Activated T-cell treated with anti-CD3 and anti-CD28 coated beads, Interleukin-2, amount 50 U/mL, for 1 hour (primary cell): Measurements from ENCODE around the gene NXNL1.
A peak's percentile ranks its signal among the peaks of the same experiment; 100 is the strongest.
"Not testable (repeated sequence)": the region's sequence is repeated elsewhere in the genome, so short reads cannot be mapped to it uniquely, and the experiment has no call there.

Source experiments
- DNase-seq: peaks from one replicate; pipeline ENCODE4 v3.0.0-alpha.2; 2020

The NXNL1 gene, protein sequence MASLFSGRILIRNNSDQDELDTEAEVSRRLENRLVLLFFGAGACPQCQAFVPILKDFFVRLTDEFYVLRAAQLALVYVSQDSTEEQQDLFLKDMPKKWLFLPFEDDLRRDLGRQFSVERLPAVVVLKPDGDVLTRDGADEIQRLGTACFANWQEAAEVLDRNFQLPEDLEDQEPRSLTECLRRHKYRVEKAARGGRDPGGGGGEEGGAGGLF

DNA sequence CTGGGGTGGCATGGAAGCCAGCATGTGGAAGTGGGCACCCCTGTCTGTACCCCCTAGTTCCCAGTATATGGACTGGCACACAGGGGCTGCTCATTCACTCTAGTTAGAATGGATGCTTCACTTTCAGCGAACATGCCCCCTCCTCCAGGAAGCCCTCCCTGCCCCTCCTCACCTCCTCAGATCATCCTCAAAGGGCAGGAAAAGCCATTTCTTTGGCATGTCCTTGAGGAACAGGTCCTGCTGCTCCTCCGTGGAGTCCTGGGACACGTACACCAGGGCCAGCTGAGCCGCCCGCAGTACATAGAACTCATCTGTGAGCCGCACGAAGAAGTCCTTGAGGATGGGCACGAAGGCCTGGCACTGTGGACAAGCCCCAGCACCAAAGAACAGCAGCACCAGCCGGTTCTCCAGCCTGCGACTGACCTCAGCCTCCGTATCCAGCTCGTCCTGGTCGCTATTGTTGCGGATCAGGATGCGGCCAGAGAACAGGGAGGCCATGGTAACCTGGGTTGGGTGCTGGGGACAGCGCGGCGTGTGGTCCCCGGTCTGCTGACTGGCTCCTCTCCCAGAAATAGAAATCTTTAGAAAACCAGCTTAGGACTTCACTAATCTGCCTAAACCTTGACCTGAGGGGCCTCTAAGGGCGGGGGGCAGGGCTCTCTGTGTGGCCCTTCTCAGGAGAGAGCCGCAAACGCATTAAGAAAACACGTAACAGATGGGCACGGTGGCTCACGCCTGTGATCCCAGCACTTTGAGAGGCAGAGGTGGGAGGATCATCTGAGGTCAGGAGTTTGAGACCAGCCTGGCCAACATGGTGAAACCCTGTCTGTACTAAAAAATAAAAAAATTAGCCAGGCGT is at the start of gene NXNL1:
TSS of gene NXNL1 (minus strand) at position 555 of the 859 bp plus-strand sequence. CDS start at position 498, 57 bp downstream.
- DNase-seq = no peak

GRCh38 chr19:17508558-17508933 is 47.8 kb upstream of the NXNL1 start:
- DNase-seq = not testable (repeated sequence)

- DNase-seq = no peak
Measured at GRCh38 chr19:17506745-17507144, 46.0 kb upstream of the NXNL1 start.

DNA sequence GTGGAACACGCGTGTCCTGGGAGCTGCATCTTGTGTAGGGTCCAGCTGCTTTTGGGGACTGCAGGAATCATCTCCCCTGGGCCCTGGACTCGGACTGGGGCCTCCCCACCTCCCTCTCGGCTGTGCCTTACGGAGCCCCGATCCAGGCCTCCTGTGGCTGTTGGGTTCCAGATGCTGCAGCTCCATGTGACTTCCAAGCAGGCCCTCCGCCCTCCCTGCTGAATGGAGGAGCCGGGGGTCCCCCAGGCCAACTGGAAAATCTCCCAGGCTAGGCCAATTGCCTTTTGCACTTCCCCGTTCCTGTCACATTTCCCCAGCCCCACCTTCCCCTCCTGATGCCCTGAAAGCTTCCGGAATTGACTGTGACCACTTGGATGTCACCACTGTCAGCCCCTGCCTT is 44.5 kb upstream of the NXNL1 start:
- DNase-seq = no peak

DNA sequence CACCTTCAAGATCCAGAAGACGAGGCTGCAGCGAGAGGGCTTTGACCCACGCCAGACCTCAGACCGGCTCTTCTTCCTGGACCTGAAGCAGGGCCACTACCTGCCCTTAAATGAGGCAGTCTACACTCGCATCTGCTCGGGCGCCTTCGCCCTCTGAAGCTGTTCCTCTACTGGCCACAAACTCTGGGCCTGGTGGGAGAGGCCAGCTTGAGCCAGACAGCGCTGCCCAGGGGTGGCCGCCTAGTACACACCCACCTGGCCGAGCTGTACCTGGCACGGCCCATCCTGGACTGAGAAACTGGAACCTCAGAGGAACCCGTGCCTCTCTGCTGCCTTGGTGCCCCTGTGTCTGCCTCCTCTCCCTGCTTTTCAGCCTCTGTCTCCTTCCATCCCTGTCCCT is 43.7 kb upstream of the NXNL1 start:
- no peak for DNase-seq

- no peak for DNase-seq
Measured at GRCh38 chr19:17504030-17504429, 43.3 kb upstream of the NXNL1 start.

- DNase-seq = no peak
Measured at GRCh38 chr19:17503240-17503639, 42.5 kb upstream of the NXNL1 start.

GRCh38 chr19:17500447-17501198 is 39.9 kb upstream of the NXNL1 start:
- DNase-seq = no peak

- DNase-seq = no peak
Measured at GRCh38 chr19:17499648-17500446, 39.1 kb upstream of the NXNL1 start.

- DNase-seq = not testable (repeated sequence)
Measured at GRCh38 chr19:17499025-17499424, 38.3 kb upstream of the NXNL1 start.

DNA sequence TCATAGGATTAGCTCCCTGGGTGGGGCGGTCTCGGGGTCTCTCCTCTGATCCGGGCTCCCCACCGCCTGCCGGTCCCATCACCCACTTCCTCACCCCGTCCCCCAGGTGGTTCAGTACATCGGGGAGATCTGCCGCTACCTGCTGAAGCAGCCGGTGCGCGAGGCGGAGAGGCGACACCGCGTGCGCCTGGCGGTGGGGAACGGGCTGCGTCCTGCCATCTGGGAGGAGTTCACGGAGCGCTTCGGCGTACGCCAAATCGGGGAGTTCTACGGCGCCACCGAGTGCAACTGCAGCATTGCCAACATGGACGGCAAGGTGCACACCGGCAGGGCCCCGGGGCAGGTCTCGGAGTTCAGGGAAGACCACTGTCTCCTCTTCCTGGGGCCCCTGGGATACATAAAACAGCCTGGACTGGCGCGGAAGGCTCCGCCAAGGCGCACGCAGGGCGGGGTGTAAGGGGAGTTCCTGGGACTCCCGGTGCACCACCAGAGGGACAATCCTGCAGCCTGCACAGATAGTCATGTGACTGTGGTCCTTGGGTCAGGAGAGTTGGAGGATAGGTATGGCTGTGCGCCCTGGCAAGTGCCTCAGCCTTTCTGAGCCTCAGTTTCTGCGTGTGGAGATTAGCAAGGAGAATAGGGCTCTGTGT is 36.5 kb upstream of the NXNL1 start:
- no peak for DNase-seq

- DNase-seq = peak; percentile 81
Measured at GRCh38 chr19:17496337-17496997, 35.7 kb upstream of the NXNL1 start.

GRCh38 chr19:17495639-17496296 is 35.0 kb upstream of the NXNL1 start:
- no peak for DNase-seq

- no peak for DNase-seq
Measured at GRCh38 chr19:17491287-17491686, 30.6 kb upstream of the NXNL1 start.

DNA sequence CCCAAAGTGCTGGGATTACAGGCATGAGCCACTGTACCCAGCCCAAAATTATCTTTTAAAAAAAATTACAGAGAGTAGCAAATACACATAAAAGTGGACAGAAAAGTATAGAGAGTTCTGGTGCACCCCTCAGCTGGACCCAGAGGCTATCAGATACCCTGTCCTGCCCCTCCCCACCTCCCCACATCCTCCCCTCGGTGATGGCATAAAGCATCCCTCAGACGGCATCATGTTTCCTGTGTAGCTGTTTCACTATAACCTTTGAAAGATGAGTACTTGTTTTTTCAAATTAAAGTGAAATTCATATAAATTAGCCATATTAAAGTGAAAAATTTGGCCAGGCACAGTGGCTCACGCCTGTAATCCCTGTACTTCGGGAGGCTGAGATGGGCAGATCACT is 29.7 kb upstream of the NXNL1 start:
- DNase-seq = no peak

- DNase-seq = no peak
Measured at GRCh38 chr19:17489392-17490030, 28.8 kb upstream of the NXNL1 start.

DNA sequence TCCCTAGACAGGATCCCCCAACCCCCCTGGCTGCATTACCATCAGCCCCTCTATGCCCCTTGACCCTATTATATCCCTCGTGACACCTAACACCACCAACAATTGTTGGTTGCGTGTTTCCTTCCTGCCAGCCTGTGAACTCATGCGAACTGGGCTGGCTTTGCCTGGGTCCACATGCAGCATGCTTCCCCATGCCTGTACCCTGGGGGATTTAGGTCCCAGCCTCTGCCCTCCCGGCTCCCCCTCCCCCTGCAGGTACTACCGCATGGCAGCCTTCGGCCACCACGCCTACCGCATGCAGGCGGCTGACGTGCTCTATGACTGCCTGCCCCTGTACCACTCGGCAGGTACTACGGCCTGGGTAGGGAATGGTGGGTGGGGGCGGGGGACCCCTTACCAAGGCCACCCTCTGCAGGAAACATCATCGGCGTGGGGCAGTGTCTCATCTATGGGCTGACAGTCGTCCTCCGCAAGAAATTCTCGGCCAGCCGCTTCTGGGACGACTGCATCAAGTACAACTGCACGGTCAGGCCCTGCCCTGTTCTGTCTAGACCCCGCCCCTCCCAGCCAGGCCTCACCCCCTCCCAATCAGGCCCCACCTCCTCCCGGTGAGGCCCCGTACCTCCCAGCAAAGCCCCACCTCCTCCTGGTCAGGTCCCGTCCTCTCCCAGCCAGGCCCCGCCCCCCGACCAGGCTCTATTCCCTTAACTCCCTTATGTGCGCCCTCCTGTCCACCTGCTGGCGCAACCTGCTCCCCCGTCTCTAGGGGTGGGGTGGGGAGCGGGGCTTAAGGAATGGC is 28.1 kb upstream of the NXNL1 start:
- peak; percentile 74 for DNase-seq

DNA sequence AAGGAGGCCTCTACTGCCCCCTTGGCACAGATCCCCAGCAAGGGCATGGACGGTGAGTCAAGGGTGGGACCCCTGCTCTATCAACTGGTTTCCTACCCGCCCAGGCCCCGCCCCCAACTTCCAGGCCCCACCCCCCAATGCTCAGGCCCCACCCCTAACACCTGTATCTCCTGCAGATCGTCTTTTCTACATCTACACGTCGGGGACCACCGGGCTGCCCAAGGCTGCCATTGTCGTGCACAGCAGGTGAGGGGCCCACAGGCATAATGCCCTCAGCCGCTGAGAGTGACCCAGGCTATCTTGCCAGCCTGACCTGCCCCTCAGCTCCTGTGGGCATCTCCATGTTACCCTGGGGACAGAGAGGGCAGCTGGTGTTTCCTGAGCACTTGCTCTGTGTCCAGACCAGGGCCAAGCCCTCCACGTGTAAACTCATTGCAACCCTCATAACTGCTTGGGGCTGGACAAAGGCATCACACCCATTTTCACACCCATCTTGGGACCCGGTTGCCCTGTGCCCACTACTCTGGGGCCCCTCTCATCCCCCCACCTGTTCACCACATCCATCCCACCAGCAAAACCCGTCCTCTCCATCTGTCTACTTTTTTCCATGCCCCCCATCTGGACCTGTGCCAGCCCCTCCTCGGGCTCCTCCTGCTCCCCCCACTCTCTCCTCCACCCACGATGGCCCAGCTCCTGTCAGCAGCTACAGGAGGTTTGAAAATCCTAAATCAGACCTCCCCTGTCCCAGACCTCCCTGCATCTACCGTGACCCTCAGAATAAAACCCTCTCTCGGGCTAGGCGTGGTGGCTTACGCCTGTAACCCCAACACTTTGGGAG is 26.8 kb upstream of the NXNL1 start:
- DNase-seq = no peak
